GM21381 (cell line): ENCODE measurements around the gene GNG12.
"Not testable (repeated sequence)": the region's sequence is repeated elsewhere in the genome, so short reads cannot be mapped to it uniquely, and the experiment has no call there.

ENCODE experiments used
- ATAC-seq: cut with Tn5 transposase; IDR thresholded peaks from one replicate; pipeline ENCODE4 v1.9.1; 2021; ENCODE audit warnings: mild to moderate bottlenecking, moderate library complexity; ENCODE audit not compliant: unreplicated experiment

Gene GNG12

DNA sequence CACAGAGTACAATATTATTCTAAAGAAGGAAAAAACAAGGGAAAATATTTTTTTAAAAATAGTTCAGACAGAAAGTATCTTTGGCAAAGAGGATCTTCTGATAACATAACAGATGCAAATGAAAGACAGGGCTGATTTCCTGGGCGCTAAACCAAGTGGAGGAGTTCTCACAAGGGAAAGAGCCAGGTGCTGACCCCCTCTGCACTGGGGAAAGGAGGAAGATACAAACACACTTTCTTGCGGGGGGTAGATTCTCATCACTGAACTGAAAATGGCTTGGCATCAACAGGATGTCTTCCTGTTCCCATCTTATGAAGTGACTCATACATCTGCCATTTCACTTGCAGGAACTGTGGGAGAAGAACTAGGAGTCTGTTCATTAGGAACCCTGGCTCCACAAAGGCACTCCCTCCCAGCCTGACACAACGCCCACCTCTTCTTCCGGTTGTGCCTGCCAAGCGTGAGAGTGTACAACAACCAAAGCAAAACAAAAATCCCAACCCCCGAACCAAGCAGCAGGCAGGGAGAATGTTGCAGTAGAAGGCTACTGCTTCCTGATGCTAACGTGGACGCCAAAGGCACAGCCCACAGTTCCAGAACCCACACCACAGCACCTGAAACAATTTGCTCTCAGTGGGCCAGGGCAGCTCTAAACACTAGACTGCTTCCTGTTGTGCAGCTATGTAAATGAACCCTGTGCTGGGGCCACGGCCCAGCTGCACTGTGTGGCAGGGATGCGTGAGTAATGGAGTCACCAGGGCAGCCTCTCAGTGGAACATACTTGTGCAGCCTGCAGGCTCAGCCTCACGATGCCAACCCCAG lies 97.2 kb downstream of the GNG12 start:
- ATAC-seq = peak; percentile 96

DNA sequence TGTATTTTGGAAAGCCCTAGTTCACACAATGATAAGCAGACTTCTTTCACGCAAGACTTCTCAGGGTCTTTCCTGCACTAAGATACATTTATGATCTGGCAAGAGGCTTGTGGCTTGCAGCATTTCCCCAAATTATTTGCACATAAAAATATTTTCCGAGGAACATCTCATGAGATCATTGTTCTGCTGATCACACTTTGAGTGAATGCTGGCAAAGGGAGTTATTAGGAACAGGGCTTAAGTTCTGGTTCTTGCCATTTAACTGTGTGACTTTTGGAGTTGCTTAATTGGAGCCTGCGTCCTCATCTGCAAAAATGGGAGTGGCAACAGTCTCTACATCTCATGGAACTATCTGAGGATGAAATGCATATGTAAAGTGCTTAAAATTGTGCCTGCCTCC lies 98.1 kb downstream of the GNG12 start:
- no peak for ATAC-seq

DNA sequence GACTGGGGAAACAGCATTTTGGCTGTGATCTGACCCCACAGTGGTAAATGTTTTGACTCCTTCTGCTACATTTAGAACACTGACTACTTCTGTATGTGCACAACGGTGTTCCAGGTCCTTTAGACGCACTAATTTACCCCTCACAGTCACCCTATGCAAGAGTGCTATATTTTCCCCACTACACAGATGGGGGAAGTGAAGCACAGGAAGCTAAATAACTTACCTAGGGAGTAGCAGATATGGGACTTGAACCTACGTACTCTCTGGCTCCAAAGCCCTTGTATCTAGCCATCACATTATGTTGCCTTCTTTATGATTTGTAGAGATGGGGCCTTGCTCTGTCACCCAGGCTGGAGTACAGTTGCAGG lies 99.0 kb downstream of the GNG12 start:
- no peak for ATAC-seq

DNA sequence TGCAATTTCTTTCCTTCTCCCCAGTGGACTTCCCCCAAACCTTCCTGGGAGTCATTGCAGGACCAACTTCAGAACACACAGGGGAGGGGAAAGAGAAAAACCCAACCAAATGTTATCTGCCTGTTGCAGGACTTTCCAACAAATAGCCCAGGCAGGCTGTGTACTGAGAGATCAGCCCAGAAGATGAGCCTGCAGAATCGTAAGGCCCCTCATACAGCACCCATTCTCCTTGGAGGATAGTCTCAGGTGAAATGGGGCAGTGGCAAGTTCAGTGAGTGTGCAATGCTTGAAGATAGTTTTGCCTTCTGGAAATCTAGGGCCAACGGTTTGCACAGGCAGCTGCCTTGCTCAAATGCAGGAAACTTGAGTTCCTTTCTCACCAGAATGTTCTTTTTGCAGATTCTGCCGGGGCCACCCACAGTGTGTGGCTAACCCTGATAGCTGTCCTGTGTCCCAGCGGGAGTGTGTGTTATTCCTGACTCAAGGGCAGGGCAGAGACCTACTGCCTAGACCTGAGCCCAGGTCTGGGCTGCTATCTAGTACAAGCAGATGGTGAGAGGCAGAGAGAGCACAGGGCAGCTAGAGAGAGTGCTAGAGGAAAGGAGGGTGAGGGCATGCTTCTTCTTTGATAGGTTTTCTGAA lies 99.5 kb downstream of the GNG12 start:
- no peak for ATAC-seq

DNA sequence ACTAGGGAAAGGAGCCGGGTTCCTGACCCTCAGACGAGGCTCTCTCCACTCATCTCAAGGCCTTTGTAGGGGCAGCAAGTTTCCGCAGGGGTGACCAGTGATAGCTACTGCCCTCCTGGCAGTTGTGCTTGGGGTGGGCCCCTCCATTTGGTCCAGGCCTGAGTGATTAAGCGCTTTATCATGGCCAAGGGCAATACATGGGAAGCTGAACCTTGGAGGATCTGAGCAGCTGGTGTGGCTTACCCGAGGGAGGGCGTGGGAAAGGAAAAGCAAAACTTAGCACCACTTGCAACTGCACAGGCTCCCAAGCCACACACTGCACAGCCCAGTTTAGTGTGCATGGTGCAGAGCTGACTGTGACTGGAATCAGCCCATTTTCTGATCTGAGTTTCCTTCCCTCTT lies 100.5 kb downstream of the GNG12 start:
- peak; percentile 40 for ATAC-seq

DNA sequence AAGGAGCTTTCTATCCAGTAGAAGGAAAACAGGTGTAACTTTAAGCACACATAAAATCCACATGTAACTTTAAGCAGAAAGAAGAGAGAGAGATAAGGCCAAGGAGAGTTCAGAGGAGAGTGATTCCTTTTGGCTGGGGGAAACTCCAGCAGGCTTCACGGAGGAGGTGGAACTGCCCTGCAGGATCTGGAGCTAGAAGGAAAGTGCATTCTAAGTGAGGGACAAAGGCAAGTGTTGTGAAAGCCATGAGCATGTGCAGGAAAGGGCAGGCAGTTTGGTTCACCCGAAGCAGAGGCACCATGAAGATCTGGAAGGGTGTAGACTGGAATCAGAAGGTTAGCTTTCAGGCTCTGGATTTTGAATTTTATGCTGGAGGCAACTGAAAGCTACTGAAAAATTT lies 101.9 kb downstream of the GNG12 start:
- no peak for ATAC-seq

DNA sequence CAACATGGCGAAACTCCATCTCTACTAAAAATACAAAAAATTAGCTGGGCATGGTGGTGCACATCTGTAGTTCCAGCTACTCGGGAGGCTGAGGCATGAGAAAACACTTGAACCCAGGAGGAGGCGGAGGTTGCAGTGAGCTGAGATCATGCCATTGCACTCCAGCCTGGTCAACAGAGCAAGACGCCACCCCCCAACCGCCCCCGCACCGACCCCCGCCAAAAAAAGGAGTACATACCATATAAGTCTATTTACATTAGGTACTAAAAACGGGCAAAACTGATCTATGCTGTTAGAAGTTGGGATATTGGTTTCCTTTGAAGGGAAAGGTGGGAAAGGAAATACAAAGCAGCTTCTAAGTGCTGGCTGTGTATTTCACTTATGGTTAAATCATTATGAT lies 103.0 kb downstream of the GNG12 start:
- not testable (repeated sequence) for ATAC-seq

DNA sequence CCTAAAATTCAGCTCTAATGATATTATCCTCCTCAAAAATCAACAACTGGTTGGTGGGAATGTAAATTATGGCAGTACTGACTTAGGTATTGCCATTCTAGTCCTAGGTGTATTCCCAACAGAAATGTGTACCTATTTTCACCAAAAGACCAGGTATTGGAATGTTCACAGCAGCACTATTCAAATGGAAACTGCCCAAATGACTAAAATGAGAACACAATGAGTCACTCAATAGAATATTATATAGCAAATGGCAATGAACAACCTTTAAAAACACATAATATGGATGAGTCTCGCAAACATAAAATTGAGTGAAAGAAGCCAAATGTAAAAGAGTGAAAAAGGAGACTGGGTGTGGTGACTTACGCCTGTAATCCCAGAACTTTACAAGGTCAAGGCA lies 103.4 kb downstream of the GNG12 start:
- ATAC-seq = peak; percentile 28

DNA sequence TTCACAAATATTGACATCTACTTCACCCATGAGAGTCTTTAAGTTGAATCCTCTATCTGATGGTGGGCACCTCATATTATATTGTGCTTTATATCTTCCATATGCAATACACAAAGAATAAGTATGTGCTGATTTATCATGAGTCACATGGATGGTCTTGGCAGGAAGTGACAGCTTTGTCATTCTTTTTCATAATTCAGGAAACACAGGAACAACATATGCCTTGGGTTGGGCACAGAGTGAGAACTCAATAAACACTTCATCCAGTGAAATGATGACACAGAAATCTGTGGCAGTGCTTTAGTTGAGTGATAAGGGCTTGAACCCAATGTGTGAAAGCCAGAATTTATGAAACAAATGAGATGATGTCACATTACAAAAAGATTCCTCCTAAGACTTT lies 107.0 kb downstream of the GNG12 start:
- ATAC-seq = no peak

DNA sequence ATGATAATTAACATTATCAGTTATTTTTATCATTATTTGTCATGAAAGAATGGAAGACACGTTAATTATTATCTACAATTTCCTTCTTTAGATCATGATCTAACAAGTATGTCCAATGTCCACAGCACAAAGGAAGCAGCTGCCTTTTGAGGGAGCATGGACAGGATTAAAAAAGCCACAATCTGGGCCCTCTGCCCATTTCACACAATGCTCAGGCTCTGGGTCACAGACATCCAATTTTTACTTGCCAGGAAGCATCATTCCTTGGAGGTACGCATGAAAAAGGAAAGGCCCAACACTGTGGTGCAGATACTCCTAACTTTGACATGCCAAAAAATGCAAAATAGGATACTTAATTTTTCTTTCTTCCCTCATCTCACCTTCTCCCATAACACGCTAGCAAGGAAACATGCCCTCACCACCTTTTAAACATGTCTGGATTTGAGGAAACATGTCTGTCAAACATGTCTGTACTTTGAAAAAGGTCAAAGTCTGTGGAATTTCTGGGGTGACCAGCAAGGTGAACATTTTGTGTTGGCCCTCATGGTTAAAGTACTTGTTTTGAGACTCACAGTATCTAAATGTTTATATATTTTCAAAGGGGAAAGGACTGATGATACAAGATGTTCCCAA lies 108.2 kb downstream of the GNG12 start:
- no peak for ATAC-seq

DNA sequence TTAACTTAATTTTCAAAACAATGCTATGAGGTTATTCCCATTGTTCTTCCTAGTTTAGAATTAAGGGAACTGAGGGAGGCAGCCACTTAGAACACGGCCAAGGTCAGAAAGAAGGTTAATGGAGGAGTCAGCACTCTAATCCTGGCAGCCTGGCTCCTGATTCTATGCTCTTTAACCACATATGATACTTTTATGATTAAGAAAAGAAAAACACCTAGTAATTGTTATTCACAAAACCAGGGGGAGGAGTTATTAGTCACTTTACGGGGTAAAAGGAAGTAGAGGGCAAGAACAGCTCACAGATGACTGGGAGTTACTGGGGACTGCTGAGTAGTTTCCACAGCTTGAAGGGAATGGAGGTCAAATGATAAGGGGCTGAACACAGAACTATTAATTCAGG lies 109.6 kb downstream of the GNG12 start:
- ATAC-seq = no peak

DNA sequence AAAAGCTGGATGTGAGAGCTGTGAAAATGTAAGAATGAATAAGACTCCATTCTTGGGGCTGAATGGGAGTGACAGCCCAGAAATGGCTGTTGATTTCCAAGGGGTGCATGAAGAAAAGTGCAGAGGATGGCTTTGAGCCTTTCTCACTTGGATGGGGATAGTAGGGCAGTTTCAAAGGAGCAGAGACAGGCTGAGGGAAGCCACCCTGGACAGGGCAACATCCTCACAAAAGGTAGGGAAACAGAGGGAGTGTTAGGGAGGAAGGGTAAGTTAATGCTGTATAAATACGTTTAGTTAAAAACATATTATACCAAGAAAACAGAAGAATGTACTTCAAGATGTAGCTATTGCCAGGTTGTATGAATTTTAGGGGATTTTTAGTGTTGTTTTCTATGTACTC lies 110.1 kb downstream of the GNG12 start:
- ATAC-seq = no peak

DNA sequence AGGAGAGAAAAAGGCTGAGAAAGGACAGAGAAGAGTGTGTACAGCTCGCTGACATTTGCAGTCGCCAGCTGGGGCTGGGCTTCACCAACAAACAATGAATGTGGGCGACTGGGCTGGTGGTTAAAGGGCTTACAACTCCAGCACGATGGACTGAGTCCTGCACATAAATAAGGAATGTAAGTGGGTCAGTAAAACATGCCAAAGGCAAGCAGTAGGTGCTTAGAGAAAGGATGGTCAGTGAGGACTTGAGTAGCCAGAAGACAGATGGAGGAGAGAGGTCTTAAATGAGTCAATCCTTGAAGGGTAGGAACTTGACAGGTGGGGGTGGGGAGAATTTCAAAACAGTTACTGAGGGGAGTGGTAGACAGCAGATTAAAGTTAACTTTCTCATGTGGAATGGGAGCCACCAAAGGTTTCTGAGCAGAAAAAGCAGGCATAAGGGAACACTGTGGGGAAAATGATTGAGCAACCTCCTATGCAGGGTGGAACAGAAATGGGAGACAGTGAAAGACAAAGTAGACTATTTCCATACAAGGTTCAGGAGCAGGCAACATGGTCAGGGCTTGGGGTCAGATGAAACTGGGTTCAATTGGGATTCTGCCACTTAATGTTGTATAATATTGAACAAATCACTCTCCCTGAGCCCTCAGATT lies 110.8 kb downstream of the GNG12 start:
- no peak for ATAC-seq

DNA sequence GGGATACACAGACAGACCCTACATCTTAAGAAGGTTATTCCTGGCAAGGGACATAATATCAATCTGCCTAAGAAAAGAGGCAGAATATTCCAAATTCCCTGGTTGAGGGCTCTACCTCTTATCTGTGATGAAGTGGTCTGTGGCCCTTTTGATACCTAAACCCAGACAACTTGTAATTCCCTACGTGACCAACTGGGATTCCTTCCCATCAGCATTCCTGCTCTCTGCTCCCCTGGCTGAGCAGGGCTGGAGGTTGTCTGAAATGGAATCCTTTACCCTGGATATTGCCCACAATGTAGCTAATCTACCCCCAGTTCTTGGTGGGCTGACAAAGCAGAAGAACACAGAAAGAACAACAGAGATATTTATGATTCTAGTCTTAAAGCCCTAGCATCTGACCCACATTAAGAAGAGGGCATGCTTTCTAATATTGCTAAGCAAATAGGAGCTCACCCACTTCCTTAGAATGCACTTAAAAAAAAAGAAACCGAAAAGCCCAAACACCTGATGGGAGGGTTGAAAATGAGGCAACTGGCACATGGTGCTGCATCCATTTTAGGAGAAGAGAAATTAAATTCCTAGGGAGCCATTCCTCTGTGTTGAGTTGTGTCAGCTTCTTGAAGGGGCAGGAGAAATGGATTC lies 111.5 kb downstream of the GNG12 start:
- ATAC-seq = no peak

DNA sequence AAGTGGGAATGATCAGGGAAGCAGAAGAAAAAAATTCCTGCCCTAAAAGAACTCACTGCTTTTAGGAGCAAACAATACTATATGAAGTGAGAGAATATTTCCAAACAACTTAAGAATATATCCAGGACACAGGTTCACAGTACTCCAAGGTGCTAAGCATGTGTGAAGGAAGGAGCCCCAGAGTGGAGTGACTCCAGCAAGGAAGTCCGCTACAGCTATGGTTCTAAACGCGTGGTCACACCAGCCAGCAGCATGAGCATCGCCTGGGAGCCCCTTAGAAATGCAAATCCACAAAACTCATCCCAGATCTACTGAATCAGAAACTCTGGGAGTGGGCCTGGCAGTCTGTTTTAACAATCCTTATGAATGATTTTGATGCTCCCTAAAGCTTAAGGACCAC lies 112.2 kb downstream of the GNG12 start:
- no peak for ATAC-seq

DNA sequence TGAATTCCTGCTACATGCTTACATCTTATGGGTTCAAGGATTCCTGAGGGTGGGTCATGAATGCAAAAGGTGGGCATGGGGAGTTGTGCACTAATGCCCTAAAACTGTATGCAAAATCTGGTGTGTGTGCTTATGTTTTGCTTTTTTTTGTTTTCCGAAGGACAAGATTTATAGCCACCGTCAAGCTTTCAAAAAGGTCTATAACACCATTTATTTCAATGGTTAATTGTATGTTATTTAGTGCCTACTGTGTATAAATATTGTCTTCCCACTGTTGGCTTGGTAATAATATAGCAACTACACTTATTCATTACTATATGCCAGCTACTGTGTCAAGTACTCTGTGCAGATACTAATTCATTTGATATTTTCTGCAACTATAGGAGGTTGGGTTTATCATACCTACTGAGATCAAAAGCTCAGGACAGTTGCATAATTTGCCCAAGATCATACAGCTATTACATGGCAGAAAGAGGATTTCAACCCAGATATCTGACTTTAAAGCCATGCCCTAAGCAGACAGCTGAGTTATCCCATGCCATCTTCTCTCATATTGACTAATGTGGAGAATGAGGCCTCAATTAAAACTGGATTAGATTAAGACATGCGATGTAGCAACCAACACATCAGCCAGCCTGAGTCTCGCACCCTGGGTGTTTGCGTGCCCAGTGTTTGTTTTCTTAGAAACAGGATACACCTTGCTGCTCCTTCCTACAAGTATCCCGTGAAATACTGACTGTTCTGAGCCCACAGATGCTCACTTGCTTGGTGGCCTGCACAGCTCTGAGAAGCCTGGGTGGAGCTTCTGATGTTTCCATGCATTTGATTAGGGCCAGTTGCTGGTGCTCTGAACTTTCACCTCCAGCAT lies 113.7 kb downstream of the GNG12 start:
- no peak for ATAC-seq

DNA sequence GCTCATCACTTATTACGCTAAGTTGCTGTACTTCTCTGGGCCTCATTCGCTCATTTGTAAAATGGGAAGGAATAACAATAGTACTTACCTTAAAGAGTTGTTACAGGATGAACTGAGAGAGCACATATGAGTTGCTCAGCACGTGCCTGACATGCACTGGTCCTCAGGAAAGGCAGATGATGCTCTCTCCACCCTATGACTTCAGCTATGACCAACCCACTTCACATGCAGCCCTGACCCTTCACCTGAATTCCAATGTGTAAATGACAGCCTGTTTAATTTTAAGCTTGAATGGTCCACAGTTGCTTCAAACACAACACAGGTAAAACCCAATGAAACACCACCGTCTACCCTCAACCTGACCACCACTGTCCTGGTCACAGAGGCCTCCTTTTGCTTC lies 115.4 kb downstream of the GNG12 start:
- no peak for ATAC-seq

DNA sequence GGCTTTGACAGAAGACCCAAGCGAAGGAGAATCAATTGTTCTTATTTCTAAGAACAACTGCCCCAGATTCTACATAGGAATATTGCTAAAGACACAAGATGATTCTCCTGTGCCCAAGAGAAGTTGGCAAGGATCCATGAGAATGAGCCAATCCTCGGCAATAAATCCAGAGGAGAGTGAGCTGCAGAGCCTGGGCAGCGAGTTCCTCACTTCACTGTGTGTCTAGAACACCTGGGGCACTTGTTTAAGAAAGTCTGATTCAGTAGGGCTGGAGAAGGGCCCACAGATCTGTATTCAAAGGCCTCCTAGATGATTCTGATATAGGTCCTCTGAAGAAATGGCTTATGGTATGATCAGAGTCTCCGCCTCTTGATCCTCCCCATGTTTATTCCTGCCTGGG lies 116.5 kb downstream of the GNG12 start:
- no peak for ATAC-seq

DNA sequence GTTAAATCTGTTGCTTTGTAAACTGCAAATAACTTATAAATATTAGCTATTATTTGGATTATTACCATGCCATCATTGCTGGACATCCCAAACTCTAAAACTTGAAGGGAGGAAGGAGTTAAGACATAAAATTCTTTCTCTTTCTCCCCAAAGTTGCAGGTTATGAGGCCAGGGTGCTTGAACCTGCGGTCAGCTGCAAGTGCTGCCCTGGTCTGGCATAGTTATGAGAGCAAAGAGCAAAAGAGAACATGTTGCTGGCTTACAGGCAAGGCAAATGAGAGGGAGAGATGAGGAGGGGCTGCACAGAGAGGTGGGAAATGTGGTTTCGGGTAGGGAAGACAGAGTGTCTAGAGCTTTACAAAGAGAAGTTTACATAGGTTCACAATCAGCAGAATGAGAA lies 117.4 kb downstream of the GNG12 start:
- no peak for ATAC-seq
